Transverse colon (tissue), 4 donors: Measurements from ENCODE around the gene FGF8. TPM values are rescaled to one million over a fixed set of nuclear protein-coding genes. Genes with fewer than 3 reads are reported as not detected.
A peak's percentile ranks its signal among the peaks of the same experiment; 100 is the strongest.

Experiments
- DNase-seq: peaks from one replicate; pipeline ENCODE4 v3.0.0-alpha.2; 2019
- H3K27ac ChIP-seq, 4 donors: fragments of 200-600 bp; sonication (generic); 2 replicates each; pipeline ENCODE4 v1.5.1; 2016 to 2018; ENCODE audit warnings: inconsistent platforms in 4 of 4
- H3K27me3 ChIP-seq: fragments of 200-600 bp; sonication (generic); 2 replicates; pipeline ENCODE4 v1.5.1; 2017; ENCODE audit warnings: inconsistent platforms
- H3K36me3 ChIP-seq, 4 donors: fragments of 200-600 bp; sonication (generic); 2 replicates each; pipeline ENCODE4 v1.5.1; 2017 to 2019; ENCODE audit warnings: inconsistent platforms in 4 of 4
- H3K4me1 ChIP-seq, 4 donors: fragments of 200-600 bp; sonication (generic); 2 replicates each; pipeline ENCODE4 v1.5.1; 2017 to 2020; ENCODE audit warnings: inconsistent platforms in 4 of 4
- H3K4me3 ChIP-seq, 4 donors: fragments of 200-600 bp; sonication (generic); 1 replicate in 1 of 4; 2 replicates in 3 of 4; pipeline versions ENCODE4 v1.5.1 to v1.6.1; 2017 to 2019; ENCODE audit warnings: inconsistent platforms in 4 of 4
- H3K9me3 ChIP-seq, 2 donors: fragments of 200-600 bp; sonication (generic); 2 replicates each; pipeline ENCODE4 v1.5.1; 2017 to 2019; ENCODE audit warnings: inconsistent platforms in 2 of 2
- EP300 ChIP-seq: sonication (generic); formaldehyde crosslinking; IDR thresholded peaks from one replicate; pipeline ENCODE4 v1.6.1; 2017; ENCODE audit warnings: antibody characterized with exemption, low read depth
- POLR2A ChIP-seq: fragments of 450-650 bp; IDR thresholded peaks from one replicate; pipeline ENCODE4 v1.6.1; 2016; ENCODE audit warnings: antibody characterized with exemption, mild to moderate bottlenecking, moderate library complexity
- POLR2AphosphoS5 ChIP-seq, 3 donors: sonication (generic); formaldehyde crosslinking; IDR thresholded peaks; one replicate each; pipeline ENCODE4 v1.6.1; 2016; ENCODE audit warnings: antibody characterized with exemption in 3 of 3
- WGBS, 2 donors: methylation state at CpG; one replicate each; pipeline ENCODE4 v1.1.5; 2018; ENCODE audit warnings: low coverage in 1 of 2; 5-methylcytosine and 5-hydroxymethylcytosine counted together
- in situ Hi-C, 4 donors: fragments of 200-750 bp; cut with MboI; loops; one replicate each; pipeline versions ENCODE4 v1.15.0 to v1.15.1; 2017; ENCODE audit warnings: low sequenced_read_pairs in 3 of 4, low pct_ligation_motif_present in 1 of 4, low pct_unique_long_range_greater_than_20kb in 1 of 4
- intact Hi-C: fragments of 100-400 bp; cut with DNase I; formaldehyde crosslinking; loops from one replicate; pipeline ENCODE4 v1.15.1; 2023; ENCODE audit warnings: low total_unique reads
- total RNA-seq, 4 donors: library from RNA; depleted of rRNA; stranded (reverse); fragments of >200 nt; gene quantifications; one replicate each; pipeline ENCODE4 v1.1.0, GENCODE V29; 2016
- TF ChIP-seq, protein P1 (sequence below), 5 experiments: fragments of 200-600 bp in 3 of 5; fragments of 450-650 bp in 2 of 5; sonication (generic) in 3 of 5; IDR thresholded peaks; 1 replicate in 2 of 5; 2 replicates in 3 of 5; pipeline ENCODE4 v1.5.1; 2016 to 2017; ENCODE audit warnings: antibody characterized with exemption in 5 of 5, inconsistent platforms in 3 of 5, mild to moderate bottlenecking in 2 of 5, moderate library complexity in 1 of 5

The FGF8 gene
- total RNA-seq, 4 donors from 2014 or later, result not detected

DNA sequence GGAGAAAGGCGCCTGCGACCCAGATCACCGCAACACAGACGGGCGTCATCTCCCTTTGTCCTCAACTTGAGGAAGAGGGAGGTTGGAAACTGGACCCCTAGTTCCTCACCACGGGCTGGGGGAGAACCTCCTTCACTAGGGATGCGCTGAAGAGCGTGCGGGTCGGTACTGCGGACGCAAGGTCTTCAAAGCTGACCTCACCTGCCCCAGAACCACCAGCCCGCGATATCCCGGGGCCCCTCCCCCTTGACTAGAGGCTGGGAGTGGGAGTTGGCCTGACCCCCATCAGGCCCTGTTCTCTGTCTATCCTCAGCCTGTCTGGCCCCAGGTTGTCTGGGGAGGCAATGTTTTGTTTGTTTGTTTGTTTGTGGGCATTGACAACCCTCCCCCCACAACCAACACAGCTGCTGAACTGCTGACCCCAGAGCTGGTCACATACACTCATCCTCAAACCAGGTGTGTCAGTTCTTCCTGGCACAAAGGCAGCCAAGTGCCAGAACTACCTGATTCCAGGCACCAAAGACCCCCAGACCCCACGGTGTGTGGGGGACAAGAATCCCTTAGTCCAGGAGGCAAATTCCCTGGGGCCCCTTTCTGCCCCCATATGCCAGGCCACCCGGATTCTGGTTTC is 4.4 kb upstream of the FGF8 start:
- 16% methylated on average over 17 of the region's 17 CpGs; no CpG with 5 or more reads in 1 of the 2 donors for WGBS, 2 donors
- no peak for TF ChIP-seq POLR2A
- no peak for TF ChIP-seq POLR2AphosphoS5 (IDR thresholded peaks at IDR 0.05)
- TF ChIP-seq, protein P1, sequence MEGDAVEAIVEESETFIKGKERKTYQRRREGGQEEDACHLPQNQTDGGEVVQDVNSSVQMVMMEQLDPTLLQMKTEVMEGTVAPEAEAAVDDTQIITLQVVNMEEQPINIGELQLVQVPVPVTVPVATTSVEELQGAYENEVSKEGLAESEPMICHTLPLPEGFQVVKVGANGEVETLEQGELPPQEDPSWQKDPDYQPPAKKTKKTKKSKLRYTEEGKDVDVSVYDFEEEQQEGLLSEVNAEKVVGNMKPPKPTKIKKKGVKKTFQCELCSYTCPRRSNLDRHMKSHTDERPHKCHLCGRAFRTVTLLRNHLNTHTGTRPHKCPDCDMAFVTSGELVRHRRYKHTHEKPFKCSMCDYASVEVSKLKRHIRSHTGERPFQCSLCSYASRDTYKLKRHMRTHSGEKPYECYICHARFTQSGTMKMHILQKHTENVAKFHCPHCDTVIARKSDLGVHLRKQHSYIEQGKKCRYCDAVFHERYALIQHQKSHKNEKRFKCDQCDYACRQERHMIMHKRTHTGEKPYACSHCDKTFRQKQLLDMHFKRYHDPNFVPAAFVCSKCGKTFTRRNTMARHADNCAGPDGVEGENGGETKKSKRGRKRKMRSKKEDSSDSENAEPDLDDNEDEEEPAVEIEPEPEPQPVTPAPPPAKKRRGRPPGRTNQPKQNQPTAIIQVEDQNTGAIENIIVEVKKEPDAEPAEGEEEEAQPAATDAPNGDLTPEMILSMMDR (IDR thresholded peaks at IDR 0.05), result no peak
- TF ChIP-seq EP300, result no peak
- H3K27me3 ChIP-seq, result peaks cover 37% of the 10 kb centered on the region
- in situ Hi-C loops (loop anchor here in 3 of 4 donors (10.0 kb wide), 1 partner anchor 176 kb away; no protein-coding TSS in a partner anchor), intact Hi-C loops (no loop called here)
- peaks cover 0 to 4% (median under 1%) of the 10 kb centered on the region in 4 donors for H3K36me3 ChIP-seq
- H3K4me3 ChIP-seq, result peak overlapping the region in 3 of 4 donors; percentile 27 to 52 (median 36)
- H3K27ac ChIP-seq, result no peak overlapping the region
- DNase-seq, result no peak
- H3K4me1 ChIP-seq, result peaks cover 30 to 63% (median 52%) of the 10 kb centered on the region in 4 donors
- H3K9me3 ChIP-seq, result no peaks in the 10 kb centered on the region

DNA sequence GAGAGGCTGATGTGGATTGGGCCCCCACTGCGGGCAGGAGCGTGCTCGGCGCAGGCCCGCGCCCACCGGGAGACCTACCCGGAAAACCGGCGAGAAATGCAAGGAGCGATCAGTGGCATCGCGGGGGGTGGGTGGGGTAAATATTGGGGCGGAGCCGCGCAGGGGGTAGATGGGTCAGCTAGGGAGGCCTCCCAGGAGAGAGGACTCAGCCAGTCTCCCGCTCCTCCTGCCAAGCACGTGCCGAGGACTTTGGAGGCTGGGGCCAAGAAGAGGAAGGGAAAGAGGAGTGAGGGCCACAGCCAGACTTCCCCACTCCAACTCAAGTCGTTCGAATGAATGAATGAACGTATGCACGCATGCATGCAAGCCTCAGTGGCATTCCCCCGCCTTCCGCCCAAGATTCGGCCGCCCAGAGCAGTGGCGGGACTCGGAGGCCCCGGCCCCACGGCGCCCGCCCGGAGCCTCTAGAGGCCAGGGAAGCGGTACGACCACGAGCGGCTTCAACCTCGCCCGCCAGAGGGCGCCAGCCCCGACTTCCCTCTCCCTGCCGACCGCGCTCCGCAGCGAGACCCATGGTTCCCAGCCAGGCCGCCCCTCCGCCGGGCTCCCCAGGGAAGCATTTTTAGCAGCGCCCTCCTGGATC is 3.8 kb upstream of the FGF8 start:
- in situ Hi-C loops, result loop anchor here in 3 of 4 donors (10.0 kb wide), 1 partner anchor 175 kb away; no protein-coding TSS in a partner anchor

DNA sequence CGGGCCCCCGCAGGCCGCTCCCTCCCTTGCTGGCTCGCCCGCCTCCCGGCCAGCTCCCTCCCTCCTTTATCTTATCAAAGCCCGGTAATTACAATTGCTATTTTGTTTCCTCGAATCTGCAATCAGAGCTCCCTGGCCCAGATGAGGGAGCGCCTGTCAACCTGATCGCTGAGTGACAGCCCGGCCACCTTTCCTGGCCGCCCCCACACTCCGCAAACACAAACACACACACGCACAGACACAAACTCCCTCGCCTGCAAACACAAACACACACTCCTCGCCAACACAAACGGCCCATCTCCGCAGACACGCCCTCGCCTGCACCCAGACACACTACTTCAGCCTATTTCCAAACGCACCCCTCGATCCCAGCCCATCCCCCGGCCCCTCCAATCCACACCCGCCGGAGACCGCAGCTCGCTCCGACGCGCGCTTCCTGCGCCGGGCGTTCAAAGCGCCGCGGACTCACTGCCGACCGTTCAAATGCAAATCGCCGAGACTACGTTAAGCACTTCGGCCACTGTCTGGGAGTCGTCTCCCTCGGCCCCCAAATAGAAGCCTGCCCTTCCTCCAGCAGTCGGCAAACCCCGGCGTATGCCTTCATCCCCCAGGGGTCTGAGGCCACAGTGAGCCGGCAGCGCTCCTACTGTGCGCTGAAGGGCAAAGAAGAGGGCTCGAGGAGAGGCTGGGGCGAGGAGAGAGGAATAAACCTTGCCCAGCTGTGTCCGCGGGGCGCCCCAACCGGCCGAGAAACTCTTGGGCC is 3.0 kb upstream of the FGF8 start:
- WGBS, 2 donors, result 5% methylated on average over 53 of the region's 58 CpGs; no CpG with 5 or more reads in 1 of the 2 donors
- Histone ChIP-seq H3K27ac (no peak overlapping the region), H3K4me3 (peak overlapping the region; percentile 9 to 52 (median 32)), H3K36me3 (no peaks in the 10 kb centered on the region), H3K9me3 (no peaks in the 10 kb centered on the region), H3K4me1 (peaks cover 35 to 66% (median 55%) of the 10 kb centered on the region in 4 donors), H3K27me3 (peaks cover 50% of the 10 kb centered on the region)
- intact Hi-C loops (no loop called here), in situ Hi-C loops (no loop called here)
- TF ChIP-seq, protein P1 (IDR thresholded peaks at IDR 0.05), result no peak
- TF ChIP-seq EP300 (no peak), POLR2AphosphoS5 (IDR thresholded peaks at IDR 0.05) (no peak), POLR2A (no peak)
- DNase-seq, result peak; percentile 70

More for the DNA sequence above, 3.8 kb upstream of the FGF8 start:
- peaks cover 35 to 69% (median 57%) of the 10 kb centered on the region in 4 donors for H3K4me1 ChIP-seq
- WGBS, 2 donors, result 1% methylated on average over 43 of the region's 51 CpGs; no CpG with 5 or more reads in 1 of the 2 donors
- no peaks in the 10 kb centered on the region for H3K36me3 ChIP-seq
- no peak for TF ChIP-seq POLR2AphosphoS5 (IDR thresholded peaks at IDR 0.05)
- TF ChIP-seq EP300, result no peak
- TF ChIP-seq, protein P1 (IDR thresholded peaks at IDR 0.05), result peak; percentile 80 to 94 (median 92)
- no peak for TF ChIP-seq POLR2A
- peak overlapping the region; percentile 9 to 52 (median 32) for H3K4me3 ChIP-seq
- no peaks in the 10 kb centered on the region for H3K9me3 ChIP-seq
- intact Hi-C loops, result no loop called here
- no peak overlapping the region for H3K27ac ChIP-seq
- peaks cover 43% of the 10 kb centered on the region for H3K27me3 ChIP-seq
- peak; percentile 88 for DNase-seq
